Common myeloid progenitor, CD34-positive (primary cell): ENCODE results near the gene MYO6.

Source experiments
- CTCF ChIA-PET: fragments of 350-600 bp; sonication (Branson Sonifier 250); formaldehyde crosslinking; loops from one replicate; lab custom pipeline; 2021; ENCODE audit warnings: antibody characterized with exemption; lab: Charles Lee
- POLR2A ChIA-PET: fragments of 350-600 bp; sonication (Branson Sonifier 250); formaldehyde crosslinking; loops from one replicate; lab custom pipeline; 2021; ENCODE audit warnings: antibody characterized with exemption; lab: Charles Lee
- DNase-seq, 3 donors: peaks; one replicate each; pipeline versions ENCODE4 v3.0.0 to v3.0.0-alpha.2; 2013
- H3K27ac ChIP-seq, 2 experiments: 1 replicate in 1 of 2; 2 replicates in 1 of 2; pipeline ENCODE4 v1.7.0; 2013; ENCODE audit warnings: inconsistent platforms in 2 of 2, low read length in 2 of 2, mild to moderate bottlenecking in 2 of 2, low read depth in 1 of 2, moderate library complexity in 1 of 2; ENCODE audit not compliant: severe bottlenecking in 2 of 2, insufficient read depth in 1 of 2, poor library complexity in 1 of 2
- H3K27me3 ChIP-seq, 5 experiments: replicated peaks in 2 of 5; 1 replicate in 3 of 5; 2 replicates in 2 of 5; pipeline versions ENCODE4 v1.6.1 to v1.7.0; 2013; ENCODE audit warnings: low read length in 4 of 5, mild to moderate bottlenecking in 2 of 5, moderate library complexity in 2 of 5, inconsistent platforms in 1 of 5; ENCODE audit not compliant: insufficient read depth in 5 of 5, control insufficient read depth in 4 of 5
- H3K36me3 ChIP-seq, 4 experiments: 1 replicate in 2 of 4; 2 replicates in 2 of 4; pipeline versions ENCODE4 v1.6.1 to v1.7.0; 2013; ENCODE audit warnings: low read length in 3 of 4, control low read depth in 1 of 4, mild to moderate bottlenecking in 1 of 4; ENCODE audit not compliant: control insufficient read depth in 4 of 4, insufficient read depth in 4 of 4
- H3K4me1 ChIP-seq, 4 experiments: 1 replicate in 3 of 4; 2 replicates in 1 of 4; pipeline versions ENCODE4 v1.6.1 to v1.7.1; 2013; ENCODE audit warnings: low read length in 3 of 4, mild to moderate bottlenecking in 3 of 4, control low read depth in 1 of 4, inconsistent platforms in 1 of 4, moderate library complexity in 1 of 4; ENCODE audit not compliant: control insufficient read depth in 4 of 4, insufficient read depth in 4 of 4; ENCODE audit errors: control extremely low read depth in 1 of 4
- H3K4me3 ChIP-seq, 7 experiments: 1 replicate in 4 of 7; 2 replicates in 3 of 7; pipeline versions ENCODE4 v1.5.1 to v1.7.0; 2013; ENCODE audit warnings: mild to moderate bottlenecking in 7 of 7, low read length in 6 of 7, moderate library complexity in 6 of 7, inconsistent platforms in 2 of 7, low read depth in 2 of 7, control low read depth in 1 of 7; ENCODE audit not compliant: insufficient read depth in 4 of 7, control insufficient read depth in 1 of 7; ENCODE audit errors: extremely low read depth in 1 of 7
- H3K9me3 ChIP-seq, 5 experiments: 1 replicate in 4 of 5; 2 replicates in 1 of 5; pipeline versions ENCODE4 v1.6.1 to v1.7.1; 2013; ENCODE audit warnings: low read length in 4 of 5, mild to moderate bottlenecking in 2 of 5, inconsistent platforms in 1 of 5, low read depth in 1 of 5, moderate library complexity in 1 of 5; ENCODE audit not compliant: control insufficient read depth in 4 of 5, insufficient read depth in 2 of 5; ENCODE audit errors: control extremely low read depth in 1 of 5
- WGBS: methylation state at CpG from one replicate; pipeline ENCODE4 v1.1.5; 2013; ENCODE audit not compliant: insufficient coverage; 5-methylcytosine and 5-hydroxymethylcytosine counted together

Gene MYO6

GRCh38 chr6:75876152-75876551 lies 127.1 kb downstream of the MYO6 start:
- ChIA-PET CTCF (interaction anchor here (0.6 to 2.2 kb wide), 2 partner anchors 17 to 1581 kb away, joined by 3 to 5 read pairs; no protein-coding TSS in a partner anchor), POLR2A (no interaction called here)
- no peak overlapping the region for H3K27ac ChIP-seq
- no peak for DNase-seq
- no peaks in the 10 kb centered on the region for H3K9me3 ChIP-seq
- H3K36me3 ChIP-seq, result no peaks in the 10 kb centered on the region
- H3K27me3 ChIP-seq, result no peaks in the 10 kb centered on the region
- H3K4me3 ChIP-seq, result no peak overlapping the region
- no peaks in the 10 kb centered on the region for H3K4me1 ChIP-seq

GRCh38 chr6:75880305-75880704 lies 131.3 kb downstream of the MYO6 start:
- Histone ChIP-seq H3K9me3 (no peaks in the 10 kb centered on the region), H3K36me3 (no peaks in the 10 kb centered on the region), H3K4me3 (no peak overlapping the region), H3K27ac (no peak overlapping the region), H3K4me1 (no peaks in the 10 kb centered on the region), H3K27me3 (no peaks in the 10 kb centered on the region)
- no CpG with 5 or more reads among the region's 1 CpG for WGBS
- DNase-seq, result no peak
- CTCF ChIA-PET, result interaction anchor here (1.7 to 1.8 kb wide), 2 partner anchors 12 to 14 kb away, joined by 7 to 9 read pairs; no protein-coding TSS in a partner anchor
- POLR2A ChIA-PET, result no interaction called here

- DNase-seq, result peak in 1 of 3 donors; percentile 2
Observed at GRCh38 chr6:75882734-75883133, 133.7 kb downstream of the MYO6 start.

GRCh38 chr6:75884822-75885221 lies 135.8 kb downstream of the MYO6 start:
- POLR2A ChIA-PET, result no interaction called here
- 80% methylated on average over 1 of the region's 2 CpGs for WGBS
- no peaks in the 10 kb centered on the region for H3K4me1 ChIP-seq
- no peaks in the 10 kb centered on the region for H3K9me3 ChIP-seq
- H3K36me3 ChIP-seq, result no peaks in the 10 kb centered on the region
- CTCF ChIA-PET, result interaction anchor here (2.5 kb wide), 1 partner anchor 8 kb away, joined by 10 read pairs; no protein-coding TSS in a partner anchor
- no peak overlapping the region for H3K27ac ChIP-seq
- no peak overlapping the region for H3K4me3 ChIP-seq
- no peaks in the 10 kb centered on the region for H3K27me3 ChIP-seq
- DNase-seq, result no peak

More at GRCh38 chr6:75882734-75883133, 133.7 kb downstream of the MYO6 start:
- Histone ChIP-seq H3K36me3 (no peaks in the 10 kb centered on the region), H3K4me3 (no peak overlapping the region), H3K4me1 (no peaks in the 10 kb centered on the region), H3K27me3 (no peaks in the 10 kb centered on the region), H3K27ac (no peak overlapping the region), H3K9me3 (no peaks in the 10 kb centered on the region)
- ChIA-PET POLR2A (no interaction called here), CTCF (interaction anchor here (0.6 kb wide), 1 partner anchor 1350 kb away, joined by 3 read pairs; no protein-coding TSS in a partner anchor)
- 100% methylated on average over 1 of the region's 2 CpGs for WGBS

- no peak for DNase-seq
- ChIA-PET CTCF (interaction anchor here (0.8 to 2.5 kb wide), 6 partner anchors 8 to 1573 kb away, joined by 3 to 10 read pairs (median 4); no protein-coding TSS in a partner anchor), POLR2A (no interaction called here)
- Histone ChIP-seq H3K27ac (no peak overlapping the region), H3K9me3 (no peaks in the 10 kb centered on the region), H3K36me3 (no peaks in the 10 kb centered on the region), H3K4me1 (no peaks in the 10 kb centered on the region), H3K4me3 (no peak overlapping the region), H3K27me3 (peaks cover 0 to 2% (median 0%) of the 10 kb centered on the region in 5 experiments)
- WGBS, result 100% methylated on average over 3 of the region's 8 CpGs
Observed at GRCh38 chr6:75892384-75892783, 143.3 kb downstream of the MYO6 start.

GRCh38 chr6:75893058-75893775 lies 144.2 kb downstream of the MYO6 start:
- 0% methylated on average over 4 of the region's 5 CpGs for WGBS
- no peak overlapping the region for H3K27ac ChIP-seq

GRCh38 chr6:75893776-75894152 lies 144.7 kb downstream of the MYO6 start:
- POLR2A ChIA-PET, result no interaction called here
- 83% methylated on average over 2 of the region's 2 CpGs for WGBS
- Histone ChIP-seq H3K4me3 (no peak overlapping the region), H3K4me1 (no peaks in the 10 kb centered on the region), H3K27ac (no peak overlapping the region), H3K9me3 (no peaks in the 10 kb centered on the region), H3K36me3 (no peaks in the 10 kb centered on the region), H3K27me3 (peaks cover 0 to 2% (median 0%) of the 10 kb centered on the region in 5 experiments)
- CTCF ChIA-PET, result interaction anchor here (0.9 to 2.5 kb wide), 9 partner anchors 9 to 1572 kb away, joined by 3 to 10 read pairs (median 5); no protein-coding TSS in a partner anchor
- DNase-seq, result peak in 2 of 3 donors; percentile 1 to 5

More at GRCh38 chr6:75893058-75893775, 144.2 kb downstream of the MYO6 start:
- ChIA-PET POLR2A (no interaction called here), CTCF (interaction anchor here (0.8 to 2.5 kb wide), 12 partner anchors 9 to 1572 kb away, joined by 3 to 10 read pairs (median 5); no protein-coding TSS in a partner anchor)
- Histone ChIP-seq H3K27me3 (peaks cover 0 to 2% (median 0%) of the 10 kb centered on the region in 5 experiments), H3K9me3 (no peaks in the 10 kb centered on the region), H3K4me3 (no peak overlapping the region), H3K36me3 (no peaks in the 10 kb centered on the region), H3K4me1 (no peaks in the 10 kb centered on the region)
- DNase-seq, result peak; percentile 50 to 74 (median 71)
